IMR-90 (cell line): ENCODE measurements around the gene TNP1. TPM values are rescaled to one million over a fixed set of nuclear protein-coding genes. Genes with fewer than 3 reads are reported as not detected.

ENCODE experiments used
- ATAC-seq: fragments of 200-7000 bp; cut with Tn5 transposase; 2 replicates; pipeline ENCODE4 v1.9.1; 2020; ENCODE audit warnings: low read depth, mild to moderate bottlenecking, moderate library complexity
- BruUV-seq: library from RNA; stranded (reverse); fragments of 400-500 nt; replicated peaks from 2 replicates; lab custom pipeline; 2021; lab: Mats Ljungman, UMichigan
- CTCF ChIA-PET: fragments of 300-600 bp; formaldehyde crosslinking; extraction: SDS; loops from one replicate; lab custom pipeline; 2021; ENCODE audit warnings: antibody characterized with exemption; lab: Yijun Ruan, JAX
- POLR2A ChIA-PET: fragments of 300-600 bp; sonication (Branson Sonifier 250); formaldehyde crosslinking; loops from one replicate; lab custom pipeline; 2022; ENCODE audit warnings: antibody characterized with exemption; ENCODE audit not compliant: unreplicated experiment; lab: Charles Lee
- DNase-seq: peaks from one replicate; pipeline ENCODE4 v3.0.0; 2013
- H2AFZ ChIP-seq: replicated peaks from 2 replicates; pipeline ENCODE3; 2013; ENCODE audit warnings: low read length, mild to moderate bottlenecking; ENCODE audit not compliant: poor library complexity
- H2AK5ac ChIP-seq: 2 replicates; pipeline ENCODE4 v1.6.1; 2013; ENCODE audit warnings: low read depth, low read length, inconsistent platforms
- H2AK9ac ChIP-seq: replicated peaks from 2 replicates; pipeline ENCODE3; 2013; ENCODE audit warnings: mild to moderate bottlenecking, low read depth, low read length, moderate library complexity; ENCODE audit not compliant: poor library complexity
- H2BK120ac ChIP-seq: 2 replicates; pipeline ENCODE4 v1.6.1; 2013; ENCODE audit warnings: low read depth, low read length, inconsistent platforms
- H2BK15ac ChIP-seq: 3 replicates; pipeline ENCODE4 v1.6.1; 2013; ENCODE audit warnings: low read depth, low read length, inconsistent platforms
- H2BK20ac ChIP-seq: 2 replicates; pipeline ENCODE4 v1.6.1; 2013; ENCODE audit warnings: low read depth, mild to moderate bottlenecking, inconsistent platforms, low read length, moderate library complexity
- H2BK5ac ChIP-seq: 2 replicates; pipeline ENCODE4 v1.6.1; 2013; ENCODE audit warnings: mild to moderate bottlenecking, low read depth, low read length, inconsistent platforms; ENCODE audit not compliant: poor library complexity, severe bottlenecking
- H3K14ac ChIP-seq: replicated peaks from 2 replicates; pipeline ENCODE4 v1.6.1; 2013; ENCODE audit warnings: low read depth, low read length, inconsistent platforms
- H3K18ac ChIP-seq: 2 replicates; pipeline ENCODE4 v1.6.1; 2013; ENCODE audit warnings: low read depth, low read length, control low read depth
- H3K23ac ChIP-seq: 2 replicates; pipeline ENCODE4 v1.6.1; 2013; ENCODE audit warnings: low read depth, low read length, inconsistent platforms
- H3K27ac ChIP-seq: 2 replicates; pipeline ENCODE4 v1.5.1; 2013; ENCODE audit warnings: mild to moderate bottlenecking, control low read depth, low read length; ENCODE audit not compliant: insufficient read depth
- H3K27me3 ChIP-seq: 2 replicates; pipeline ENCODE4 v1.6.1; 2013; ENCODE audit warnings: low read length; ENCODE audit not compliant: control insufficient read depth, insufficient read depth
- H3K36me3 ChIP-seq: 2 replicates; pipeline ENCODE4 v1.6.1; 2013; ENCODE audit warnings: low read length, mixed read lengths; ENCODE audit not compliant: control insufficient read depth, insufficient read depth
- H3K4ac ChIP-seq: 2 replicates; pipeline ENCODE4 v1.6.1; 2013; ENCODE audit warnings: low read depth, low read length, inconsistent platforms
- H3K4me1 ChIP-seq: 2 replicates; pipeline ENCODE4 v1.6.1; 2013; ENCODE audit warnings: low read length, mixed read lengths; ENCODE audit not compliant: control insufficient read depth, insufficient read depth
- H3K4me2 ChIP-seq: 2 replicates; pipeline ENCODE4 v1.6.1; 2013; ENCODE audit warnings: low read depth, mild to moderate bottlenecking, control low read depth, low read length, moderate library complexity
- H3K4me3 ChIP-seq: 2 replicates; pipeline ENCODE4 v1.5.1; 2013; ENCODE audit warnings: low read depth, mild to moderate bottlenecking, control low read depth, low read length, moderate library complexity; ENCODE audit not compliant: insufficient read depth
- H3K56ac ChIP-seq: 2 replicates; pipeline ENCODE4 v1.6.1; 2013; ENCODE audit warnings: low read length, inconsistent platforms; ENCODE audit not compliant: insufficient read depth; ENCODE audit errors: extremely low read depth
- H3K79me1 ChIP-seq, 2 experiments: 2 replicates each; pipeline ENCODE4 v1.6.1; 2013; ENCODE audit warnings: low read length in 2 of 2, inconsistent platforms in 1 of 2, low read depth in 1 of 2
- H3K9ac ChIP-seq: 2 replicates; pipeline ENCODE4 v1.6.1; 2013; ENCODE audit warnings: low read depth, low read length, control low read depth
- H3K9me1 ChIP-seq: 2 replicates; pipeline ENCODE4 v1.6.1; 2013; ENCODE audit warnings: low read length, inconsistent platforms; ENCODE audit not compliant: insufficient read depth
- H3K9me3 ChIP-seq: 2 replicates; pipeline ENCODE4 v1.6.1; 2013; ENCODE audit warnings: low read length; ENCODE audit not compliant: control insufficient read depth, insufficient read depth
- H4K20me1 ChIP-seq: 2 replicates; pipeline ENCODE4 v1.6.1; 2013; ENCODE audit warnings: low read length, inconsistent platforms; ENCODE audit not compliant: insufficient read depth
- H4K5ac ChIP-seq: 2 replicates; pipeline ENCODE4 v1.6.1; 2013; ENCODE audit warnings: mild to moderate bottlenecking, low read depth, low read length, control low read depth
- H4K8ac ChIP-seq, 2 experiments: 2 replicates each; pipeline ENCODE4 v1.6.1; 2013; ENCODE audit warnings: low read depth in 2 of 2, low read length in 2 of 2, control low read depth in 1 of 2, inconsistent platforms in 1 of 2
- H4K91ac ChIP-seq: 2 replicates; pipeline ENCODE4 v1.6.1; 2013; ENCODE audit warnings: low read depth, low read length, inconsistent platforms; ENCODE audit not compliant: insufficient read depth
- CEBPB ChIP-seq: IDR thresholded peaks from 2 replicates; pipeline ENCODE4 v1.6.1; 2012; ENCODE audit warnings: low read depth, low read length, improper control_type of control experiment
- CHD1 ChIP-seq: IDR thresholded peaks from 2 replicates; pipeline ENCODE4 v1.6.1; 2012; ENCODE audit warnings: low read depth, low read length, improper control_type of control experiment
- FOS ChIP-seq: fragments of 150-350 bp; IDR thresholded peaks from 2 replicates; pipeline ENCODE4 v1.6.1; 2016; ENCODE audit warnings: low read depth, low read length
- MAFK ChIP-seq: IDR thresholded peaks from 2 replicates; pipeline ENCODE4 v1.6.1; 2012; ENCODE audit warnings: low read depth, low read length, improper control_type of control experiment
- MAZ ChIP-seq: IDR thresholded peaks from 2 replicates; pipeline ENCODE4 v1.6.1; 2012; ENCODE audit warnings: low read depth, mild to moderate bottlenecking, low read length, improper control_type of control experiment, moderate library complexity, borderline replicate concordance
- MXI1 ChIP-seq: IDR thresholded peaks from 2 replicates; pipeline ENCODE4 v1.6.1; 2012; ENCODE audit warnings: low read depth, mild to moderate bottlenecking, low read length, moderate library complexity, borderline replicate concordance
- NFE2L2 ChIP-seq: fragments of 150-350 bp; IDR thresholded peaks from 2 replicates; pipeline ENCODE4 v1.6.1; 2016; ENCODE audit warnings: low read depth, mild to moderate bottlenecking, low read length
- POLR2A ChIP-seq: IDR thresholded peaks from 2 replicates; pipeline ENCODE4 v1.6.1; 2012; ENCODE audit warnings: mild to moderate bottlenecking, low read depth, low read length
- RAD21 ChIP-seq: IDR thresholded peaks from 2 replicates; pipeline ENCODE4 v1.6.1; 2012; ENCODE audit warnings: low read length, improper control_type of control experiment
- RCOR1 ChIP-seq: IDR thresholded peaks from 2 replicates; pipeline ENCODE4 v1.6.1; 2012; ENCODE audit warnings: mild to moderate bottlenecking, low read length, improper control_type of control experiment; ENCODE audit not compliant: insufficient replicate concordance
- RFX5 ChIP-seq: IDR thresholded peaks from 2 replicates; pipeline ENCODE4 v1.8.0; 2012; ENCODE audit warnings: low read depth, mild to moderate bottlenecking, low read length, moderate library complexity
- SMC3 ChIP-seq: fragments of 150-350 bp; IDR thresholded peaks from 2 replicates; pipeline ENCODE4 v1.6.1; 2016; ENCODE audit warnings: low read depth, mild to moderate bottlenecking, antibody characterized with exemption, low read length, moderate library complexity
- WGBS, 2 experiments: methylation state at CpG; one replicate each; pipeline versions ENCODE4 v1.1.5 to v1.1.7; 2013; ENCODE audit warnings: missing lambda C conversion rate in 2 of 2; ENCODE audit not compliant: insufficient read length in 1 of 2; ENCODE audit errors: extremely low coverage in 2 of 2; 5-methylcytosine and 5-hydroxymethylcytosine counted together
- dilution Hi-C: fragments of 300-500 bp; cut with HindIII; formaldehyde crosslinking; loops from one replicate; pipeline ENCODE4 v1.14.3; 2018; ENCODE audit warnings: low sequenced_read_pairs; ENCODE audit not compliant: unreplicated experiment
- in situ Hi-C: fragments of 300-500 bp; cut with MboI; formaldehyde crosslinking; loops from 3 replicates; pipeline ENCODE4 v1.14.3; 2019; ENCODE audit warnings: low sequenced_read_pairs, inconsistent platforms, mixed read lengths
- intact Hi-C: fragments of 100-400 bp; cut with micrococcal nuclease; formaldehyde crosslinking; loops from 2 replicates; pipeline ENCODE4 v1.10.0; 2022
- polyA plus RNA-seq, 3 experiments: library from polyadenylated mRNA; depleted of rRNA; stranded (reverse); fragments of >200 nt; gene quantifications; 2 replicates each; pipeline ENCODE4 v1.2.3, GENCODE V29; 2012; ENCODE audit warnings: low replicate concordance in 1 of 3
- total RNA-seq: library from RNA; depleted of rRNA; stranded (reverse); fragments of >200 nt; gene quantifications from 2 replicates; pipeline ENCODE4 v1.2.3, GENCODE V29; 2012

TNP1 gene
- total and polyA plus RNA-seq, 2 of the 4 experiments (the other 2 are of a cell fraction), result not detected

DNA sequence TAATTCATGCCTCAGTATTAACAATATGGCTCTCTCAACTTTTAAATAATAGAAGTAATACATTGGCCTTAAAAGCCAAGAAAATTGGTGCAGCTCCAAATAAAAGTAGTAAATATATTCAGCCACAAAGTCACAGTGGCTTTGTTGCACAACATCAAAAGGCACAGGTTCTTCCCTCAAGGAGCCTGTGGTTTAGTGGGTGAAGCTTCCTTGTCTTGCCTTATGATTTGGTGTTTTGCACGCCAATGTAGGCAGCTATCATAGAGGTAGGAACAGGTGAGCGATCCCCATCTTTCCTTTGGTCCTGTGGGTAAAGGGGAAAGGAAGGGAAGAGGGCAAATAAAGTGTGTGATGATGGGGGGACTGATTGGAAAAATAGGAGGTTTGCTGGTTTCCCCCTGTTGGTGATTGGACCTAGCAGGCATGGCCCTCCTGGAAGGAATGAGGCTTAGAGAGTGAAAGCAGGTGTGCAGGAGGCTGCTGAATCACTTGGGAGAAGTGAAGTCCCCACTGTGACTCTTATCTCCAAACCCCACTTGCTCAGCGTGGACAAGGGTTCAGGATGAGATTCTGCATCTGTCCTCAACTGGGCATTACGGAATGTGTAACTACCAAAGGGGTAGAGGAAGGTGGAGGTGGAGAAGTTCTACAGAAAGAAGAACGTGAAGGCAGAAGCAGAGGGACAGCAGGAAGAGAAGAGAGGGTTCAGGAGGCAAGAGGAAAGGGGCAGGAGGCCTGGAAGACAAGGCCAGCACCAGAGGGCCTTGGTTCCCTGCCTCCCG is 20.1 kb upstream of the TNP1 start (continued):
- TF ChIP-seq POLR2A (no peak), NFE2L2 (no peak)

DNA sequence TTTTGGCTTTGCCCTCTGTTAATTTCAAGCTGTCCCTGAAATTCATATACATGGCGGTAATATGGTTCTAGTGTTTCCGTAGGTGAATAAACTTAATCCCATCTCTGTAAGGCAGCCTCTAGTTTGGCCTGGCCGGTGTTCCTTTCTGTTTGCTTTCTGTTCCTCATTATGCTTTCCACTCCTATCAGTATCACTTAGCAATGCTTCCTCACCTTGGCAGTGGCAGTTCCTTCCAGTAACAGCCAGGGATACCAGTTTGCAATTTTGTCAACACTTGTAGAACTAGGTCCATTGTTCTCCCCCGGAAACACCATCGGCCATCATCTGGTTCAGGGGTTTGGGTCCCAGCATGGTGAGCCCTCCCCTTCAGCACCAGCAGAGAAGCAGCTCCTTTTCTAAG is 18.2 kb upstream of the TNP1 start:
- 100% methylated on average over 1 of the region's 5 CpGs; no CpG with 5 or more reads in 1 of the 2 experiments for WGBS, 2 experiments

More for the DNA sequence above, 18.2 kb upstream of the TNP1 start:
- peak overlapping the region; percentile 55 for H2AK5ac ChIP-seq
- no peaks in the 10 kb centered on the region for H4K20me1 ChIP-seq
- ATAC-seq, result no peak
- no peak overlapping the region for H3K23ac ChIP-seq
- peaks cover 7% of the 10 kb centered on the region for H3K9me1 ChIP-seq
- H3K9me3 ChIP-seq, result no peaks in the 10 kb centered on the region
- H3K4ac ChIP-seq, result no peak overlapping the region
- no peak for DNase-seq
- H4K5ac ChIP-seq, result no peak overlapping the region
- no TSS peak for BruUV-seq
- no peak overlapping the region for H2AFZ ChIP-seq
- H3K79me1 ChIP-seq, result no peaks in the 10 kb centered on the region
- POLR2A ChIA-PET, result no interaction called here
- dilution Hi-C loops (no loop called here), in situ Hi-C loops (no loop called here), intact Hi-C loops (no loop called here)
- H2BK20ac ChIP-seq, result no peak overlapping the region
- TF ChIP-seq POLR2A (no peak), RFX5 (no peak), CEBPB (no peak), FOS (no peak), MXI1 (no peak), MAZ (no peak), RAD21 (no peak), RCOR1 (no peak), MAFK (no peak), SMC3 (no peak), CHD1 (no peak), NFE2L2 (no peak)
- no peak overlapping the region for H2AK9ac ChIP-seq
- H3K18ac ChIP-seq, result no peak overlapping the region
- H3K4me3 ChIP-seq, result no peak overlapping the region
- H3K36me3 ChIP-seq, result no peaks in the 10 kb centered on the region
- H3K56ac ChIP-seq, result no peak overlapping the region
- H3K14ac ChIP-seq, result no peak overlapping the region
- no peak overlapping the region for H3K4me2 ChIP-seq
- CTCF ChIA-PET, result no interaction called here
- no peak overlapping the region for H4K8ac ChIP-seq
- H2BK15ac ChIP-seq, result no peak overlapping the region
- H2BK120ac ChIP-seq, result no peak overlapping the region
- no peak overlapping the region for H4K91ac ChIP-seq
- H3K27me3 ChIP-seq, result no peaks in the 10 kb centered on the region
- no peak overlapping the region for H2BK5ac ChIP-seq
- no peak overlapping the region for H3K27ac ChIP-seq
- peaks cover 15% of the 10 kb centered on the region for H3K4me1 ChIP-seq
- no peak overlapping the region for H3K9ac ChIP-seq
